Mononuclear cell (primary cell): Measurements from ENCODE around the gene FAM136A. TPM values are rescaled to one million over a fixed set of nuclear protein-coding genes. Genes with fewer than 3 reads are reported as not detected.

Source experiments
- H3K27me3 ChIP-seq: 2 replicates; pipeline ENCODE4 v1.6.0; 2011; ENCODE audit warnings: low read length, control low read depth; ENCODE audit not compliant: insufficient read depth
- H3K4me1 ChIP-seq: 2 replicates; pipeline ENCODE4 v1.5.1; 2011; ENCODE audit warnings: mild to moderate bottlenecking, low read length, control low read depth; ENCODE audit not compliant: insufficient read depth
- H3K4me3 ChIP-seq: 2 replicates; pipeline ENCODE4 v1.5.1; 2011; ENCODE audit warnings: mild to moderate bottlenecking, low read length, moderate library complexity
- H3K9me3 ChIP-seq: 2 replicates; pipeline ENCODE4 v1.5.1; 2011; ENCODE audit warnings: low read depth, mild to moderate bottlenecking, control low read depth, low read length
- total RNA-seq: library from RNA; depleted of rRNA; stranded (reverse); fragments of >200 nt; gene quantifications from one replicate; pipeline ENCODE4 v1.2.3, GENCODE V29; 2012

FAM136A gene
- total RNA-seq, 1 donor, result 18.1 TPM

GRCh38 chr2:70258532-70258875 is 43.4 kb downstream of the FAM136A start:
- H3K27me3 ChIP-seq, result no peaks in the 10 kb centered on the region
- H3K9me3 ChIP-seq, result no peaks in the 10 kb centered on the region
- peak overlapping the region; percentile 69 for H3K4me3 ChIP-seq
- peaks cover 15% of the 10 kb centered on the region for H3K4me1 ChIP-seq

DNA sequence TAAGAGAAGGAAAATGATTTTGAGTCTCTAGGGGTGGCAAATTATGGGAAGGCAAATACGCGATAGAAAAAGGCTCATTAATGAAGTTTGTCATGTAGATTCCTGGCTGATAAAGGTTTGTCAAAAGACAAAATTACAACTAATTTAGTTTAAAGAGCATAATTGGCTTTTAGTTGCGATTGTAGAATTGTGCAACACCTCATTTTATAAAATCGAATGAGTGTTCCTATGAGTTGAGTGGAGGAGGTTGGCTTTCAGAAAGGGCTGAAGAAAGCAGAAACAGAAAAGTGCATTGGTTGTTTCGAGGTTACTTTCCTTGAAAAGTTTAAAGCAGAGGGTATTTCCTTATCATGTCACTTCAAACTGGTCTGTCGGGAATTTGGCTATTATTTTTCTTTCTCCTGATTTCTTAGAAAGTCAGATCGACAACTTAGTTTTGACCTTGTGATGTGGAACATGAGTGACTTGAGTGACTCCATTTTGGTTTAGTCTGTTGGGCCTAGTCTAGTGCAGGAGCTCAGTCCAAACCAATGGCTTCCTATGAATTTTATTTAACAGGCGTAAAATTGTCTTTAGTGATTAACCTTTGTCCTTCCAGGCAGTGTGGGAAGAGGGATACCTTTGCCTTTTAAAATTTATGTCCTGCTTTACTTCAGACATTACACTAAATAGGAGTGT is 46.1 kb downstream of the FAM136A start:
- peaks cover 15% of the 10 kb centered on the region for H3K4me1 ChIP-seq
- H3K4me3 ChIP-seq, result no peak overlapping the region
- no peaks in the 10 kb centered on the region for H3K27me3 ChIP-seq
- H3K9me3 ChIP-seq, result no peaks in the 10 kb centered on the region

DNA sequence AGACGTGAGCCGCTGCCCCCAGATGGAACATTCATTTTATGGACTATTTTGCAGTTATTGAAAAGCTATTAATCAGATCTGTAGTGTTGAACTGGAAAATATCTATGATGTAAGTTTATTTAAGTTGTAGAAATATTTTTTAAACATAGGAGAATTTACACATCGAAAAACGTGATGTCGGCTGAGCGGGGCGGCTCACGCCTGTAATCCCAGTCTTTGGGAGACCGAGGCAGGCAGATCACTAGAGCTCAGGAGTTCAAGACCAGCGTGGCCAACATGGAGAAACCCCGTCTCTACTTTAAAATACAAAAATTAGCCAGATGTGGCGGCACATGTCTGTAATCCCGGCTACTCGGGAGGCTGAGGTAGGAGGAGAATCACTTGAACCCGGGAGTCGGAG is 51.4 kb downstream of the FAM136A start:
- no peaks in the 10 kb centered on the region for H3K27me3 ChIP-seq
- no peak overlapping the region for H3K4me3 ChIP-seq
- H3K4me1 ChIP-seq, result peaks cover 25% of the 10 kb centered on the region
- H3K9me3 ChIP-seq, result no peaks in the 10 kb centered on the region

- Histone ChIP-seq H3K4me3 (peak within 1 kb of the TSS; percentile 100), H3K9me3 (no peaks in the 10 kb centered on the region), H3K27me3 (no peaks in the 10 kb centered on the region)
Observed at GRCh38 chr2:70248181-70248847, 53.6 kb downstream of the FAM136A start, which contains the start of gene TIA1. TSS of gene TIA1 (minus strand) at chr2:70248628. CDS start at chr2:70248430, 198 bp downstream.

GRCh38 chr2:70247364-70248180 is 54.3 kb downstream of the FAM136A start:
- Histone ChIP-seq H3K4me1 (peaks cover 43% of the 10 kb centered on the region), H3K4me3 (peak overlapping the region; percentile 100), H3K9me3 (no peaks in the 10 kb centered on the region), H3K27me3 (no peaks in the 10 kb centered on the region)

More at GRCh38 chr2:70248181-70248847, 53.6 kb downstream of the FAM136A start, which contains the start of gene TIA1:
- H3K4me1 ChIP-seq, result peaks cover 38% of the 10 kb centered on the region

Other genes starting within 250 kb of the FAM136A start
- gene PCBP1, start 214.6 kb downstream of the FAM136A start, total RNA-seq, result 91.0 TPM
- 19.6 TPM for gene C2orf42, start 111.0 kb downstream of the FAM136A start, total RNA-seq
- 57.1 TPM for gene TIA1, start 53.4 kb downstream of the FAM136A start, total RNA-seq
- gene PCYOX1, start 43.9 kb downstream of the FAM136A start, total RNA-seq, result 4.9 TPM
- gene SNRPG, start 8.3 kb downstream of the FAM136A start, total RNA-seq, result 92.5 TPM